PC-3 (cell line): ENCODE results near the gene MRPL32.

Source experiments
- CTCF ChIP-seq: fragments of 300-600 bp; sonication (generic); conservative IDR thresholded peaks from 2 replicates; pipeline ENCODE4 v1.5.1; 2017; ENCODE audit warnings: antibody characterized with exemption, low read depth, mild to moderate bottlenecking, low read length
- EZH2 ChIP-seq: fragments of 300-600 bp; sonication (generic); IDR thresholded peaks from one replicate; pipeline ENCODE4 v1.6.1; 2017; ENCODE audit warnings: antibody characterized with exemption, mild to moderate bottlenecking, low read length; ENCODE audit not compliant: unreplicated experiment
- EZH2phosphoT487 ChIP-seq: fragments of 300-600 bp; sonication (generic); IDR thresholded peaks from 2 replicates; pipeline ENCODE4 v1.6.1; 2018; ENCODE audit warnings: mild to moderate bottlenecking, antibody characterized with exemption, low read length, borderline replicate concordance

GRCh38 chr7:42964849-42965805 is 33.0 kb downstream of the MRPL32 start:
- TF ChIP-seq EZH2phosphoT487 (no peak), CTCF (no peak), EZH2 (no peak)
